Neural cell (in vitro differentiated cells): ENCODE results near the gene BAHD1. TPM values are rescaled to one million over a fixed set of nuclear protein-coding genes. Genes with fewer than 3 reads are reported as not detected.

Experiments
- H2AFZ ChIP-seq: fragments of 200-600, 300-800 bp; sonication (generic), shearing (Covaris generic); 2 replicates; pipeline ENCODE4 v1.6.0; 2014; ENCODE audit warnings: low read depth, mild to moderate bottlenecking, antibody characterized with exemption, low read length, moderate library complexity
- H3F3A ChIP-seq: fragments of 200-600 bp; shearing (Covaris generic); 2 replicates; pipeline ENCODE4 v1.6.1; 2016; ENCODE audit warnings: mild to moderate bottlenecking, moderate library complexity, mixed read lengths, antibody characterized with exemption, low read length; ENCODE audit not compliant: insufficient read depth, poor library complexity, severe bottlenecking
- H3K27ac ChIP-seq: fragments of 200-600, 300-800 bp; sonication (generic), shearing (Covaris generic); 2 replicates; pipeline ENCODE4 v1.5.1; 2014; ENCODE audit warnings: mild to moderate bottlenecking, low read length, moderate library complexity
- H3K27me3 ChIP-seq: fragments of 300-800, 200-600 bp; sonication (generic), shearing (Covaris generic); 2 replicates; pipeline ENCODE4 v1.6.0; 2014; ENCODE audit warnings: mild to moderate bottlenecking, low read depth, low read length, moderate library complexity; ENCODE audit not compliant: insufficient read depth
- H3K36me3 ChIP-seq: fragments of 300-800, 200-600 bp; sonication (generic), shearing (Covaris generic); 2 replicates; pipeline ENCODE4 v1.5.1; 2014; ENCODE audit warnings: mild to moderate bottlenecking, antibody characterized with exemption, low read length, moderate library complexity; ENCODE audit not compliant: insufficient read depth
- H3K4me2 ChIP-seq: fragments of 300-800, 200-600 bp; sonication (generic), shearing (Covaris generic); 2 replicates; pipeline ENCODE4 v1.6.0; 2014; ENCODE audit warnings: mild to moderate bottlenecking, low read length
- H3K4me3 ChIP-seq: fragments of 300-800, 200-600 bp; sonication (generic), shearing (Covaris generic); 2 replicates; pipeline ENCODE4 v1.5.1; 2014; ENCODE audit warnings: mild to moderate bottlenecking, low read length, moderate library complexity
- H3K79me2 ChIP-seq: fragments of 200-600 bp; shearing (Covaris generic); replicated peaks from 2 replicates; pipeline ENCODE4 v1.6.0; 2014; ENCODE audit warnings: mild to moderate bottlenecking, low read length, moderate library complexity; ENCODE audit not compliant: insufficient read depth
- H3K9ac ChIP-seq: fragments of 300-800, 200-600 bp; sonication (generic), shearing (Covaris generic); 2 replicates; pipeline ENCODE4 v1.6.1; 2016; ENCODE audit warnings: mild to moderate bottlenecking, low read length, mixed read lengths
- H3K9me2 ChIP-seq: fragments of 200-600 bp; shearing (Covaris generic); 2 replicates; pipeline ENCODE4 v1.6.1; 2016; ENCODE audit warnings: mild to moderate bottlenecking, low read length, mixed read lengths; ENCODE audit not compliant: insufficient read depth
- H3K9me3 ChIP-seq: fragments of 200-600, 300-800 bp; sonication (generic), shearing (Covaris generic); 2 replicates; pipeline ENCODE4 v1.6.1; 2016; ENCODE audit warnings: mild to moderate bottlenecking, mixed run types, low read length, moderate library complexity, mixed read lengths
- H4K20me1 ChIP-seq: fragments of 200-600 bp; shearing (Covaris generic); 2 replicates; pipeline ENCODE4 v1.6.1; 2016; ENCODE audit warnings: mild to moderate bottlenecking, mixed run types; ENCODE audit not compliant: insufficient read depth
- CTCF ChIP-seq: fragments of 450-650 bp; IDR thresholded peaks from 2 replicates; pipeline ENCODE4 v1.5.1; 2014; ENCODE audit warnings: antibody characterized with exemption, mild to moderate bottlenecking, moderate library complexity; ENCODE audit not compliant: poor library complexity, severe bottlenecking
- EP300 ChIP-seq: fragments of 450-650 bp; conservative IDR thresholded peaks from 2 replicates; pipeline ENCODE4 v1.6.1; 2014; ENCODE audit warnings: antibody characterized with exemption, mild to moderate bottlenecking, moderate library complexity; ENCODE audit not compliant: poor library complexity, severe bottlenecking
- EZH2 ChIP-seq: fragments of 200-600, 300-800 bp; shearing (Covaris generic), sonication (generic); IDR thresholded peaks from 2 replicates; pipeline ENCODE4 v1.6.1; 2014; ENCODE audit warnings: antibody characterized with exemption, low read length, borderline replicate concordance, mild to moderate bottlenecking; ENCODE audit not compliant: insufficient read depth, poor library complexity, severe bottlenecking
- MXI1 ChIP-seq: fragments of 450-650 bp; conservative IDR thresholded peaks from 2 replicates; pipeline ENCODE4 v1.6.1; 2014; ENCODE audit warnings: antibody characterized with exemption, mild to moderate bottlenecking; ENCODE audit not compliant: poor library complexity, severe bottlenecking
- POLR2AphosphoS5 ChIP-seq: IDR thresholded peaks from 2 replicates; pipeline ENCODE4 v1.6.1; 2012
- RAD21 ChIP-seq: fragments of 450-650 bp; conservative IDR thresholded peaks from 2 replicates; pipeline ENCODE4 v1.6.1; 2014; ENCODE audit warnings: antibody characterized with exemption, mild to moderate bottlenecking, moderate library complexity
- REST ChIP-seq: IDR thresholded peaks from 2 replicates; pipeline ENCODE4 v1.6.1; 2012; ENCODE audit warnings: borderline replicate concordance
- SMC3 ChIP-seq: fragments of 450-650 bp; conservative IDR thresholded peaks from 2 replicates; pipeline ENCODE4 v1.6.1; 2014; ENCODE audit warnings: antibody characterized with exemption, mild to moderate bottlenecking, moderate library complexity; ENCODE audit not compliant: poor library complexity
- TAF1 ChIP-seq: IDR thresholded peaks from 2 replicates; pipeline ENCODE4 v1.6.1; 2012; ENCODE audit warnings: low read depth
- polyA plus RNA-seq: library from polyadenylated mRNA; depleted of rRNA; stranded (reverse); fragments of >200 nt; gene quantifications from 2 replicates; pipeline ENCODE4 v1.2.3, GENCODE V29; 2014

The BAHD1 gene
- polyA plus RNA-seq, 1 donor from 2014 or later: 22.8 TPM

DNA sequence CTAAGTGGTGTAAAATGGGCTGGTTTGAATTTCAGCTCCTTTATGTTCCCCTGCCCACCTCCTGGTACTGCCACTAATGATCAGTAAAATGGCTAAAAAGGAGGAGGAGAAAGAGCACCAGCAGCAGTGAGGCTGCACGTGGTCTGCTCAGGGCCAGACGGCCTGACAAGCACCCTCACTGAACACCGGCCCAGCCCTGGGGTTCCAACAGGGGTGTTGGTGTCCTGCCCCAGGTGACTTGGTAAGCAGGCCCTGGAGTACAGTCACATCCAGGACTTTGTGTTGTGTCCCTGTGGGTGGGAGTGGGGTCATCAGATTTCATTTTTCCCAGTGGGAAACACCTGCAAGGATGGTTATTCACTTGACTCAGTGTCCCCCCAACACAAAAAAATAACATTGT, 5.4 kb downstream of the BAHD1 start:
- H2AFZ ChIP-seq: no peak overlapping the region
- no peaks in the 10 kb centered on the region for H3K9me2 ChIP-seq
- H3K4me2 ChIP-seq: no peak overlapping the region
- peaks cover 71% of the 10 kb centered on the region for H3K79me2 ChIP-seq
- H3K4me3 ChIP-seq: no peak overlapping the region
- H4K20me1 ChIP-seq: peaks cover 19% of the 10 kb centered on the region
- H3K27ac ChIP-seq: no peak overlapping the region
- H3K9ac ChIP-seq: no peak overlapping the region
- no peaks in the 10 kb centered on the region for H3K27me3 ChIP-seq
- no peaks in the 10 kb centered on the region for H3F3A ChIP-seq
- no peak for TF ChIP-seq CTCF
- TF ChIP-seq MXI1: no peak
- TF ChIP-seq RAD21: no peak
- TF ChIP-seq SMC3: no peak
- TF ChIP-seq TAF1: no peak
- TF ChIP-seq EZH2: no peak
- TF ChIP-seq EP300: no peak
- no peak for TF ChIP-seq POLR2AphosphoS5
- TF ChIP-seq REST: no peak
- no peaks in the 10 kb centered on the region for H3K9me3 ChIP-seq
- no peaks in the 10 kb centered on the region for H3K36me3 ChIP-seq

DNA sequence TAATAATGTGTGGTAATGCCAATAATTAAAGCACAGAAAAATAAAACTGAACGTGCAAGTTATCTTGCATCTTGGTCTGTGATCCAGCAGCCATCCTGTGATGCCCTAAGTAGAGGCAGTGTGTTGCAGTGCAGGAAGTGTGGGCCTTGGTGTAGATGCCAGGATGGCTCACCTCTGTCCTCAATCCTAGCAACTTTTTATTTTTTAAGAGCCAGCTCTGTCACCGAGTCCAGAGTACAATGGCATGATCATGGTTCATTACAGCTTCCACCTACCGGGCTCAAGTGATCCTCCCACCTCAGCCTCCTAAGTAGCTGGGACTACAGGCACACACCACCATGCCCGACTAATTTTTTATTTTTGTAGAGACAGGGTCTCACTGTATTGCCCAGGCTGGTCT, 7.6 kb downstream of the BAHD1 start:
- no peaks in the 10 kb centered on the region for H3K36me3 ChIP-seq
- no peak overlapping the region for H2AFZ ChIP-seq
- peaks cover 64% of the 10 kb centered on the region for H3K79me2 ChIP-seq
- H3K9me3 ChIP-seq: no peaks in the 10 kb centered on the region
- no peaks in the 10 kb centered on the region for H3F3A ChIP-seq
- no peak overlapping the region for H3K4me2 ChIP-seq
- no peaks in the 10 kb centered on the region for H3K9me2 ChIP-seq
- no peak overlapping the region for H3K27ac ChIP-seq
- no peak overlapping the region for H3K4me3 ChIP-seq
- TF ChIP-seq CTCF (no peak), EP300 (no peak), TAF1 (no peak), MXI1 (no peak), REST (no peak), SMC3 (no peak), EZH2 (no peak), POLR2AphosphoS5 (no peak), RAD21 (no peak)
- H3K27me3 ChIP-seq: no peaks in the 10 kb centered on the region
- peaks cover 8% of the 10 kb centered on the region for H4K20me1 ChIP-seq
- no peak overlapping the region for H3K9ac ChIP-seq
